ENCODE measurements around the gene HCFC1.

Gene HCFC1

DNA sequence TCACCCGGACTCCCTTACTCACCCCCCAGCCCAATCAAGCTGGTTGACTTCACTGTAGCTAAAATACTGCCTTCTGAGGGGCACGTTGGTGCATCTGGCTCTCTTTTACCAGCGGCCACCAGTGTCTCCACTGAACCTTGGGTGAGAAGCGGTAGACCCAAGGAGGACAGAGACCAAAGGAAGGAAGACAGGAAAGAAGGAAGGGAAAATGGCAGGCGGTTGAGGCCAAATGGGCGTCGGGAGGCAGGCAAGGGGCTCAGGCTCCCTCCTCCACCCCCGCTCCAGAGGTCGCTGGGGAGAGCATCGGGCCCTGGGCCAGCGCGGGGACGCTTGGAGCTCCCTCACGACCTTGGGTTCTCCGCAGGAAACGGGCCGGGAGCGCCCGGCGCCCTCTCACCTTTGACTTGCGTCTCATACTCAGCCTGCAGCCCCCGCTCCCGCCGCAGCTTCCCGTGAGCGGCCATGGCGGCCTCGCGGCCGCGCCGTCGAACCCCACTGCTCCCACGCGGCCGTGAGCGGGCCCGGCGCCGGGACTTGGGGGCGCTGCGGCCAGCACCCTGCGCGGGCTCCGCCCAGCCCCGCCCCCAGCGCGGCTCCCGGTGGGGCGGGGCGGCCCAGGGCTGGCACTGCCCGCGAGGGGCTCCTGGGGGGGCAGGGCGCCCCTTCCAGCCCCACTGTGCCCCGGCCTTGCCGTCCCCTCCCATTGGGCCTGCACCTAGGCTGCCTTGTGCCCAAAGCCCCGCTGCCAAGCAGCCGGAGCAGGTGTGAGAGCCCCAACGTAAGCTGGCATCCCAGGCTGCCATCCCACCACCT, 45.7 kb downstream of the HCFC1 start, which contains the start of gene ARHGAP4:
Gene ARHGAP4 (minus strand): TSS at position 526 of the 813 bp plus-strand sequence. CDS start 62 bp downstream, at position 464.
- DNase-seq (ENCODE audit: low read depth in 2 of 2): peak in 1 of 2 experiments; percentile 21

DNA sequence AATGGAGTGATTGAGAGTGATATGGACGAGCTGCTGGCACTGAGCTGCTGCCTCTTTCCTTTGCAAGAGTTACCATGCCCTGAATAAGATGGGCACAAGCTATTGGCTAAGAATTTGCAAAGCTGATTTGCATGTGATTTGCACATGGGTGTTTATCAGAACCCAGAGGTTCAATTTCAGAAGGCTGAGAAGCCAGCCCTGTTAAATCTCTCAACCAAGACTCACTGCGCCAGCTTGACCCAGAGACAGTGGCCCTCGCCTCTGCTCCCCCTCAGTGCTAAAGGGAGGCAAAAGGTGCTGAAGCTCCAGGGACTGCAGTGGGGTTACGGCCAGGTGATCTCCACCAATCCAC, 46.3 kb downstream of the HCFC1 start:
- no peak for DNase-seq (ENCODE audit: low read depth in 2 of 2)

DNA sequence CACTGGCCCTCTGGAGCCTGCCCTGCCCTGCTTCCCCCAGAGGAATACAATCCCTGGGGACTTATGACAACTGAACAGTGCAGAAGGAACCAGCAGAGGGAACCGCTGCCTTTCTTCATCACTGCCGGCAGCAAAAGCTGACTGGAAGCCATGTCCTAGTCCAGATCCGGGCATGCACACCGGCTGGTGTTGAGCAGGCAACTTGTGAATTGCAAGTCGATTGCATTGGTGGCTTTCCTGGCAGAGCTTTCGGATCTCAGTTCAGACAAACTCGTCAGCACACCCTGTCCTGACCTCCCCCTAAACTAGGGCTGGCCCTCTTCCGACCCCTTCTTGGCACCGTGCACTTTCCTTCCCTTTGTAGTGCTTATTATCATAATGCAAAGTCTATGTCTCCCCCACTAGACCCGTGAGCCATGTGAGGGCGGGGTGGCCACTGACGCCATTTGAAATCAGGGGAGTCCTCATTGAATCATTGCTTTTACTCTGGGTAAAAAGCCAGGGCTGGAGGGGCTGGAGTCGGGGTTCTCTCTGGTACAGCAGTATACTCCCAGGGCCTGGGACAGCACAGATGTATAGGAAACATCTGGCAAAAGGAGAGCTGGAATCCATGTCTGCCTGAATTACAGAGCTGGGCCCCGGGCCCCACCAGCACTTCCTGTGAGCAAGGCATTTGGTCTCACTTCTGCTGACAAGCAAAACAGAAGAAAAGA, 47.3 kb downstream of the HCFC1 start:
- DNase-seq (ENCODE audit: low read depth in 2 of 2): no peak

DNA sequence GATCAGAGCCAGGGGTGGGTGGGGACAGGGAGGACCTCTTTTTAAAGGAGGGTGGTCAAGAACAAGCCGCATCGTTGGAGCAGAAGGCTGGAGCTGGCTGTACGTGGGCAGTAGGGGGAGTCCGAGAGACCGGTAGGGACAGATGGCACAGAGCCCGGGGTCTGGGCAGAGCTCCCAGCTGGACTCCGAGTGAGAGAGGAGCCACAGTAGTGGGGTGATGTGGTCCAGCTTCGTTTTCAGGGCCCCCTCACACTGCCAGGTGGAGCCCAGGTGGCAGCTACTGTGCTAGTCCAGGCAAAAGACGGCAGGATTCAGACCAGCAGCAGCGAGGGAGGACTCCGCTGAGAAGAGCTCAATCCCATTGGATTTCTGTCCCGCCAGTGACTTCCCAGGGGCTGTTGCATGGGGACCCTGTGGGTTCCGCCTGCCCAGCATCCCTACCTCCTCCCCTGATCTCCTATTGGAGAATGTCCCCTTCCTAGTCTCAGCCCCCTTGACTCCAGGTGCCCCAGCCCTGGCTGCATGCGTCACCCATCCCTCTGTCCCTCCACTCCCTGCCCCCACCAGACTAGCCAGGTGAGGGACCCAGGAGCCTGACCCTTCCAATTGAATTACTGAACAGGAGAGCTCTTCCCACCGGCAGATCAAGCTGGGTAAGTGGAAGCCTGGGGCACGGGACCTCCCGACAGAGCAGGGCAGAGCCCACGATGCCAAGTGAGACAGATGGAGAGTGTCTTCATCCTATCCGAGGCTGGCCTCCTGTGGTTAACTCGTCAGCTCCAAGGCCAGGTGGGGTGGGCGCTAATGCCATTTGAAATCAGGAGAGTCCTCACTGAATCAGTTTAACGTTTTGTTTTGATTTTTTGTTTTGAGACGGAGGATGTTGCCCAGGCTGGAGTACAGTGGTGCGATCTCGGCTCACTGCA, 48.4 kb downstream of the HCFC1 start:
- no peak for DNase-seq (ENCODE audit: low read depth in 2 of 2)

DNA sequence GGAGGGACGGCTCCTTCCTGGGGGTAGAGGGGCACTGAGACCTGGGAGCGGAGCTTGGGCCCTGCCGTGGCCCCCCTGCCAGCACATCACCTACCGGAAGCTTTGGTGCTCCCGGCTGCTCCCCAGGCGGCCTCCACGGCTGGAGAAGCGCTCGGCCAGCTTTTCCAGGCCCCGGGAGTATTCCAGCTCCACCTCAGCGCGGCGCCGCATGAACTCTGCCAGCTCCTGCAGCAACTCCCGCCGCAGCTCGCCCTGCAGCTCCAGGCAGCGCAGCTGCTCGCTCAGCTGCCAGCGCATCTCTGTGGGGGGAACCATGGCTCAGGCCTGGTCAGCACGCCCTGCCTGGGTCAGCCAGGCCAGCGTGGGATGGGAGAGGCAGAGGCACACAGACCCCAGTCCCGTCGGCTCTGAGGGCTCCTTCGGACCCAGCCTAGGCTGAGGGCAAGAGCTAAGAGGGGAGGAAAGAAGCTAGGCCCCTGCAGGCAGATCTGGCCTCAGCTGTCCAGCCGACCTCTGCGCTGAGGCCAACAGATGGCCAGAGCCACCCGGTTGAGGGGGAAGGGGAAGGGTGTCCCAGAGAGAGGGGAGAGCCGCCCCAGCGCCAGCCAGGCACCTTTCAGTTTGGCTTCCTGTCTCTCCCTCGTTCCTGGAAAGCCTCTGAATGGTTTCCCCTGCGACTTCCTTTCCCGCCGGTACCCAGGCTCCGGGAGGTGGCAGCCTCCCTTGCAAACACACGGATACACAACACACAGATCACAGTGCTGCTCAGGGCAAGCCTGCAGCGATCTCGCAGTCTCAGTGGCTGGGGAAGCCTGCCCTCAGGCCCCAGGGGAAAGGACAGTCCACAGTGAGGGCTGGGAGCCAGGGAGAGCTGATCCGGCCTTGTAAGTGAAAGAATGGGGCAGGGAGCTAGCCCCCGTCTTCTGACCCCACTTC, 49.8 kb downstream of the HCFC1 start:
- DNase-seq (ENCODE audit: low read depth in 2 of 2): no peak

DNA sequence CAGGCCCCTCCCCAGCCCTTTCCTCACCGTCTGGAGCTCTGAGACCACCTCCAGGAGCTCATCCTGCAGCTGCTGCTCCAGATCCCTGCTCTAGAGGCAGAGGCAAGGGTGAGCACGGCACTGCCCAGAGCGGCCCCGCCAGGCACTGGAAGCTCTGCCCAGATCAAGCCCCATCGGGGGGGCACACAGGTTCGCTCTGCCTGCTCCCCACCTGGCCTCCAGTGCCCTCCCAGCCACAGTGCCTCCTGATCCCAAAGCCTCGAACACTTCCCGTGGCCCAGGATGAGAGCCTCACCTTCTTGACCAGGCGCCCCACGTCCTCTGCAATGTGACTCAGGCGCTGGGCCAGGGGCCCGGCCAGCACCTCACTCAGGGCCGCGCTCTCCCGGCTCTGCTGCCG, 50.5 kb downstream of the HCFC1 start:
- no peak for DNase-seq (ENCODE audit: low read depth in 2 of 2)

DNA sequence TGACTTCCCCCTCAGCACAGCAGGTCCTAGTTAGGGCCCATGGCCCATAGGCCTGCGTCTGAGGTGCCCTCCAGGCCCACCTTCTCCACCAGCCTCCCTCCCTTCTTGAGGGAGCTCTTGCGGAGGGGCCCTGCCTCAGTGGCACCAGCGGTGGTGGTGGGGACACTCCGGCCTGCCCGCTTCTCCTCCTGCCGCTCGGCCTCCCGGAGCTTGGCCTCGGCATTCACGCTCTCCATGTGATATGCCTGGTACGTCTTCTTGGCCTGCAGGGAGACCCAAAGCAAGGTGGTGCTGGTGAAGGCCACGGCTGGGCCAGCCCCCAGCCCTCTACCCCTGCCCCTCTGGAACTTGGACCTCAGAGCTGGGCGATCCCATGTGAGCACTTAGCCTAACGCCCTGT, 51.1 kb downstream of the HCFC1 start:
- DNase-seq (ENCODE audit: low read depth in 2 of 2): no peak

DNA sequence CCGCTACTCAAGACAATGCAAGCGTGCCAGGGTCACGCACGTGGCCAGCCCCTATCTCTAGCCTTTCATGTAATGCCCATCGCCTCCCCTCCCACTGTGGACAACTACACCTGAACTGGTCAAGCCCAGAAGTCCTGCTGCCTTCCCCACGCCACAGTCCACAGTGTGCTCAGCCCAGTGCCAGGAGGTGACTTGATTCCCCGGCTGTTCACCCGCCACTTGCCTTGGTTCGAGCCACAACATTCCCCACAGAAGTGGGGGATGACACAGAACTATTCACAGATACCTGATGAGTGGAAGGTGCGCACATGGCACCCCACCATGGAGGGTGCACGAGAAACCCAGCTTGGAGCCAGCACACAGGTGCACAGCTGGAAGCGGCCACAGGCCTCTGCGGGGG, 52.3 kb downstream of the HCFC1 start:
- DNase-seq (ENCODE audit: low read depth in 2 of 2): no peak

DNA sequence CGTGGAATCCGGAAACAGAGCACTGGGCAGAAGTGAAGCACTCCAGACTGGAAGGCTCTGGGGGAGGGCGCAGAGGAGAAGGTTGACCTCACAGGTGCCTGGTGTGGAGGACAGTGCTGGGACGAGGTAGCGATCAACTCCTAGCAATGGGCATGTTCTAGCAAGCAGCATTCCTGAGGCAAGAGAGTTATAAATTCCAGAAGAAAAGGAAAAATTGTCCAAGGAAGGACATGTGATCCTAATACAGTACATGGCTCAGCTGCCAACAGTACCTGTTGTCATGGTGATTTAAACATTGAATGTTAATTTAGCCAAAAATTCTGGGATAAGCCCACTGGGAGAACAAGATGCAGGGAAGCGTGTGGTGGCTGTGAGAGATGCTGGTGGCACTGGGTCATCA, 53.7 kb downstream of the HCFC1 start:
- no peak for DNase-seq (ENCODE audit: low read depth in 2 of 2)

DNA sequence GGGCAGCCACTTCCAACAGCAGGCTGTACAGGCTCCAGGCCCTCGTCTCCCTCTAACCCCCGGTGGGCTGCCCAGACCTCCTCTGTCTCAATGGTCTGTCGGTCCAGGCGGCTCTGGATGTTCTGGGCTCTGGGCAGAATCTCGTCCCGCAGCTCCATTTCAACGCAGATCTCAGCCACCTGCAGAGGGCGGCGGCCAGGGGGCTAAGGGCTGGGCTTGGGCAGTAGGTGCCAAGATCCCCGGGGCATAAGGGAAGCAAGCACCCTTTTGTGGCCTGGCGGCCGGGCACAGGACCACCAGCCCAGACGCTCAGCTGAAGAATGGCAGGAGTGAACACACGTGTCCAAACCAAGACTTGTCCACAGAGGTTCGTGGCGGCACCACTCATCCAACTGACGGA, 57.9 kb downstream of the HCFC1 start:
- DNase-seq (ENCODE audit: low read depth in 2 of 2): no peak

DNA sequence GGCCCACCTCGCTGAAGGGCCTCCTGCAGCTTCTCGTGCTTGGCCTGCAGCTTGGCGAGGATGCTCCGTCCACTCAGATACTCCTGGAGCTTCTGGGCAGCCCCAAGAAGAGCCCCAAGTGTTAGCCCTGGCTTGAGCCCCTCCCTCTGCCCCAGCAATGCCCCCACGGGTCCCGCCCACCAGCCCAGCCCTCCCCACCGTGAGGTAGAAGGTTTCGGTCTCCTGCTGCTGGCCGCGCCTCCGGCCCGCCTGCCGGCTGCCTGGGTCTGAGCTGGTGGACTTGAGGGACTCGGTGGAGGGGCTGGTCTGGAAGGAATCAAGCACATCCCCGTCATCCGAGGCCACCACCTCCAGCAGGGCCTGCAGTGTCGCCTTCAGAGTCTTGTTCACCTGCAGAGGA, 58.4 kb downstream of the HCFC1 start:
- DNase-seq (ENCODE audit: low read depth in 2 of 2): no peak

DNA sequence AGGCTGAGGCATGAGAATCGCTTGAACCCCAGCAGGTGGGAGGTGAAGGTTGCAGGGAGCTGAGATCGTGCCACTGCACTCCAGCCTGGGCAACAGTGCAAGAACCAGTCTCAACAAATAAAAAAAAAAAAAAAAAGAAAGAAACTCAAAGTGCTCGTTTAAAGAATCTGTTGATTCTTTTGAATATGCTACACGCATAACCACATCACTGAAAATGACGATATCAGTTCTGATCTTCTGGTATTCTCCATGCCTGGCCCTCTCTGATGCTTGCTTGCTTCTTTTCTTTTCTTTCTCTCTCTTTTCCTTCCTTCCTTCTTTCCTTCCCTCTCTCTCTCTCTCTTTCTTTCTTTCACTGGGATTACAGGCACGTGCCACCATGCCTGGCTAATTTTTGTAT, 59.8 kb downstream of the HCFC1 start:
- no peak for DNase-seq (ENCODE audit: low read depth in 2 of 2)

DNA sequence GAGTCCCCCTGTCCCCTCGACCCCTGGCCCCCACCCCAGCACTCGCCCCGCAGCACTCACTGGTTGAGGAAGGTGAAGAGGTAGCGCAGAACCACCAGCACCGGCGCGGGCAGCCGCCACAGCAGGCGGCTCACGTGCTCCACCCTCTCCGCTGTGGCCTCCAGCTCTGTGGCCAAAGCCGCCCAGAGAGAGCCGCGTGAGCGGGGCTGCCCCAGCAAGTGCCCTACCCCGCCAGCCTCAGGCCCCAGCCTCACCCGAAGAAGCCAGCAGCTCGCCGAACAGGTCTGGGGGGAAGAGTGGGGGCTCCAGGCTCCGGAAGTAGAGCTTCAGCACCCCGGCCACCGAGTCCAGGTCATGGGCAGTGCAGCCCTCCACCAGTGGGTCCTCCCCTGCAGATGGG, 61.2 kb downstream of the HCFC1 start:
- DNase-seq (ENCODE audit: low read depth in 2 of 2): no peak

DNA sequence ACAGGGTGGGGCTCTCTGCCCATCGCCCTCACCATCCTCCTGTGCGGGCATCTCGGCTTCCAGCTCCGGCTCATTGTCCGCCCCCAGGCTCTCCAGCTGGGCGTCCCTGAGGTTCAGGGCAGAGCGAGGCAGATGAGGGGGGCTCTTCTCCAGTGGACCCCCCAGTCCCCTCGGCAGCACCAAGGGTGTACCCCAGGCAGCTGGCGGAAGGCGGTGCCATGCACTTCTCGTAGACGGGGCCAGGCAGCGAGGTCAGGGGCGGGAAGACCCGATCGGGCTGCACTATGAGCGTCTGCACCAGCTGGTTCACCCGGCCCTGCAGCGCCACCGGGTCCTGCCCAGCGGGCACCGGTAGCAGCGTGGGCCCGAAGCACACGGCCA, 61.6 kb downstream of the HCFC1 start:
- no peak for DNase-seq (ENCODE audit: low read depth in 2 of 2)

DNA sequence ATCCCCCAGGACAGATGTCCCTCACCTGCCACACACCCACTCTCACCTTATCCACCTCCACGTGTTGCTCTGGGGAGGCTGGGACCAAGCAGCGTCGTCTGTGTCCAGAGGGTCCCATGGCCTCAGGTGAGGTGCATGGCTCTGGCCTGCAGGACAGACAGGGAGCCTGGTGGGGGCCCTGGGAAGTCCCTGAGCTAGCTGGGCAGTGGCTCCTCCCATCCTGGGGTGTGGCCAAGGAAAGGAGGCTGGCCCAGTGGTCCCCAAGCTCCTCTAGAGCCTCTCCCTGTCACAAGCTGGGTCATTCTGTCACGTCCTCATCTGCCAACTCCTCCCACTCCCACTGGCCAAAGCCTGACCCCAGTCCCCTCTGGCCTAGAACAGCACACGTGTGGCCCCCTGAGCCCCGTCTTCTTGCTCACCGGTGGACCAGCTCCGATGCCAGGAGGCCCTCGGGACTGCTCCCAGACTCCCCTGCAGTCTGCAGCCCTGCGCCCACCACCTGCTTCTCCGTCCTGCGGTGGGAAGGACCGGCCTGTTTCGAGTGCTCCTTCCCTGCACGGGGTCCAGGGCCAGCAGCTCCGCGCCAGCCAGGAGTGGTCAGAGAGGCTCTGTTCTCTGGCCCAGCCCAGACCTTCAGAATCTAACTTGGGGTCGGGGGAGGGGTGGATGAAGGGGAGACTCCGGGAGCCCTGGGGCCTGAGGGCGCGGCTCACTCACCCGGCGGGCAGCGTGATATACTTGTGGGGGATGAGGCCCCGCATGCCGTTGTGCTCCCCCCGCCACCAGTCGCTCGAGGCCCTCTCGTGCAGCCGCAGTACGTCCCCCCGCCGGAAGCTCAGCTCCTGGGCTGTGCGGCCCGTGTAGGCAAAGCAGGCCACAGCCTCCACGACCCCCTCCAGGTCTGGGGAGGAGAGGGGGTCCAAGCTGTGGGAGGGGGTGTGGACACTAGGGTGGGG, 62.3 kb downstream of the HCFC1 start:
- DNase-seq (ENCODE audit: low read depth in 2 of 2): no peak

DNA sequence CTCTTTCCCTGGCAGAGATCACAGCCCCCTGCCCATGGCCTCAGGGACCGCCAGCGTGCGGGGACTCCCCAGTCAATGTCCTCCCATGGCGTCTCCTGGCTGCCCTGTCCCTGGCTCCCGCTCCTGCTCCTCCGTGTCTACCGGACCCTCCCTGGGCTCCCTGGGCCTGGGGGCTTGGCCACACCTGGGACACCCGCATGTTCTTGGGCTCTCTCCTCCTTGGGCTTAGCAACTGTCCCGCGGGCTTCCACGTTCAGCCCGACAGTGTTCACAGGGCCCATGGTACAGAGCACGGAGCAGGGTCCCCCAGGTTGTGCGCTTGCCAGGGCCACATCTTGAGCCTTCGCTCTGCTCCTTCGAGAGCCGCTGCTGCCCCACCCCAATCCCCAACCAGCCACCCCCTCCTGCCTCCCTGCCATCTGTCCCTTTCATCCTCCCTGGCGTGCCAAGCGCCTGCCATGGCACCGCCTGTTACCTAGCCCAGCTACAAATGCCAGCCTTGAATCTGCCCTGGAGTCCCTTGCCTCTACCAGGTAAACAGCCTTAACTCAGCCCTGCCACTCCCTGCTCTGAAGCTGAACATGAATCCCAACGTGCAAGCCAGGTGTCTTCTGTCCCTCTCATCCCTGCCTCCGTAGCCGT, 63.3 kb downstream of the HCFC1 start:
- no peak for DNase-seq (ENCODE audit: low read depth in 2 of 2)

DNA sequence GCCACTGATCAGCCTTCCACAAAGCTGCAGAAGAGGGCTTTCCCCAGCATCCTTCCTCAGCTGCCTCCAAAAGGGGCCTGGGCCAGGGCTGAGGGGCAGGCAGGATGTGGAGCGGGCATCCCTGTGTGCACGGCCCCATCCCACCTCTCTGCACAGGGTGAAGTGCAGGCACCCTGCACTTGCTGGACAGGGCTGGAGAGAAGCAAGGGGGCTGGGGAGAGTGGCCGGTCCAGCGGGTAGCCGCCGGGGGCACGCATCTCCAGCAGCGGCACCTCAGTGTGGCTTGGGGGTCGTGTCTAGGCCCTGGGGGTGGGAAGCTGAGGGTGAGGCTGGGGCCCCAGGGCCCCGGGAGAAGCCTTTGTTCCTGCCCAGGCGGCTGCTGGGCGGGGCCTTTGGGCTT, 64.2 kb downstream of the HCFC1 start:
- no peak for DNase-seq (ENCODE audit: low read depth in 2 of 2)

DNA sequence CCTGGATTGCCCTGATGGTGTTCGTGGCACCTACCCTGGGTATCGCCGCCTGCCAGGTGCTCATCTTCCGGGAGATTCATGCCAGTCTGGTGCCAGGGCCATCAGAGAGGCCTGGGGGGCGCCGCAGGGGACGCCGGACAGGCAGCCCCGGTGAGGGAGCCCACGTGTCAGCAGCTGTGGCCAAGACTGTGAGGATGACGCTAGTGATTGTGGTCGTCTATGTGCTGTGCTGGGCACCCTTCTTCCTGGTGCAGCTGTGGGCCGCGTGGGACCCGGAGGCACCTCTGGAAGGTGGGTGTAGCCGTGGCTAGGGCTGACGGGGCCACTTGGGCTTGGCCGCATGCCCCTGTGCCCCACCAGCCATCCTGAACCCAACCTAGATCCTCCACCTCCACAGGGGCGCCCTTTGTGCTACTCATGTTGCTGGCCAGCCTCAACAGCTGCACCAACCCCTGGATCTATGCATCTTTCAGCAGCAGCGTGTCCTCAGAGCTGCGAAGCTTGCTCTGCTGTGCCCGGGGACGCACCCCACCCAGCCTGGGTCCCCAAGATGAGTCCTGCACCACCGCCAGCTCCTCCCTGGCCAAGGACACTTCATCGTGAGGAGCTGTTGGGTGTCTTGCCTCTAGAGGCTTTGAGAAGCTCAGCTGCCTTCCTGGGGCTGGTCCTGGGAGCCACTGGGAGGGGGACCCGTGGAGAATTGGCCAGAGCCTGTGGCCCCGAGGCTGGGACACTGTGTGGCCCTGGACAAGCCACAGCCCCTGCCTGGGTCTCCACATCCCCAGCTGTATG, 65.3 kb downstream of the HCFC1 start:
- no peak for DNase-seq (ENCODE audit: low read depth in 2 of 2)

All from stimulated activated CD4-positive, alpha-beta T cell treated with anti-CD3 and anti-CD28 coated beads, Interleukin-12 subunit alpha, Interleukin-12 subunit beta, amount 100 ng/mL, for 24 hours (primary cell).